Pancreas (tissue), 10 donors: Measurements from ENCODE around the gene MAP1LC3B. TPM values are rescaled to one million over a fixed set of nuclear protein-coding genes. Genes with fewer than 3 reads are reported as not detected.

Source experiments
- ATAC-seq, 4 donors: fragments of 200-7000 bp; cut with Tn5 transposase; one replicate each; pipeline versions ENCODE4 v1.8.0 to v1.9.1; 2020; ENCODE audit warnings: mild to moderate bottlenecking in 4 of 4, moderate library complexity in 4 of 4
- DNase-seq, 6 donors: peaks; one replicate each; pipeline ENCODE4 v3.0.0-alpha.2; 2020
- FAIRE-seq: peaks from 2 replicates; lab custom pipeline; 2012; peaks lifted over from hg19 to GRCh38; lab: Jason Lieb, UNC
- H3K27ac ChIP-seq, 4 donors: fragments of 200-600 bp; sonication (generic); 1 replicate in 3 of 4; 2 replicates in 1 of 4; pipeline versions ENCODE4 v1.5.0 to v1.8.0; 2020
- H3K27me3 ChIP-seq, 4 donors: fragments of 200-600 bp; one replicate each; pipeline ENCODE4 v1.8.0; 2021
- H3K36me3 ChIP-seq, 3 donors: fragments of 200-600 bp; sonication (generic) in 1 of 3; one replicate each; pipeline versions ENCODE4 v1.5.0 to v1.8.0; 2020 to 2021
- H3K4me1 ChIP-seq, 3 donors: fragments of 200-600 bp; one replicate each; pipeline ENCODE4 v1.8.0; 2021
- H3K4me3 ChIP-seq, 4 donors: fragments of 200-600 bp; sonication (generic) in 2 of 4; one replicate each; pipeline versions ENCODE4 v1.5.0 to v1.8.0; 2020 to 2021
- H3K9me3 ChIP-seq, 4 donors: fragments of 200-600 bp; one replicate each; pipeline ENCODE4 v1.8.0; 2021
- CTCF ChIP-seq, 4 donors: fragments of 200-600 bp; sonication (generic) in 3 of 4; IDR thresholded peaks; one replicate each; pipeline versions ENCODE4 v1.5.0 to v1.8.0; 2021; ENCODE audit warnings: antibody characterized with exemption in 4 of 4
- WGBS, 2 donors: extraction: QIAGEN DNeasy Blood & Tissue Kit; methylation state at CpG; one replicate each; pipeline ENCODE4 v1.1.7; 2013; 5-methylcytosine and 5-hydroxymethylcytosine counted together
- intact Hi-C, 3 donors: fragments of 100-400 bp; cut with DNase I; formaldehyde crosslinking; loops; one replicate each; pipeline versions ENCODE4 v1.11.1 to v1.14.2; 2022
- polyA plus RNA-seq, 2 donors: library from polyadenylated mRNA; stranded (reverse); fragments of 200-250 nt; gene quantifications; one replicate each; pipeline ENCODE4 v1.2.3, GENCODE V29; 2013
- total RNA-seq, 6 donors: library from RNA; stranded (reverse); fragmentation: NEBNext Ultra II Directional in 4 of 6; extraction: Animal tissue kit (Norgen Biotek cat#: 25700) in 4 of 6; gene quantifications; one replicate each; pipeline versions ENCODE4 v1.2.1 to v1.2.4, GENCODE V29; 2021 to 2023
- donor health status: healthy with polysubstance abuse.
- donor health status: DM: no; HTN: no; CAD: no; lungs with moderate emphysema.
- donor health status: DM: no; HTN: no; CAD: no.
- donor health status: control.
- donor health status: control.
- donor health status: Bipolar disorder and iron deficiency.
- donor health status: DM: yes; HTN: yes; CAD: no.
- donor health status: DM: no; HTN: no; CAD: no.
- donor health status: DM: no; HTN: no; CAD: no.
- donor health status: DM: yes; HTN: yes; CAD: no.

The MAP1LC3B gene
- total and polyA plus RNA-seq, 8 donors, result 13.9 to 35.1 (median 21.7) TPM

GRCh38 chr16:87347932-87348615 lies 44.1 kb upstream of the MAP1LC3B start:
- intact Hi-C loops, result no loop called here
- no peak for ATAC-seq
- Histone ChIP-seq H3K9me3 (no peaks in the 10 kb centered on the region), H3K36me3 (peaks cover 0 to 20% (median 2%) of the 10 kb centered on the region in 3 donors), H3K4me1 (no peaks in the 10 kb centered on the region), H3K4me3 (no peak overlapping the region), H3K27me3 (no peaks in the 10 kb centered on the region), H3K27ac (no peak overlapping the region)
- 94% methylated on average over 13 of the region's 13 CpGs for WGBS, 2 donors
- no peak for TF ChIP-seq CTCF (IDR thresholded peaks at IDR 0.05)
- DNase-seq, result no peak
- FAIRE-seq, result no peak

- Histone ChIP-seq H3K27me3 (no peaks in the 10 kb centered on the region), H3K4me1 (no peaks in the 10 kb centered on the region), H3K27ac (no peak overlapping the region), H3K4me3 (no peak overlapping the region), H3K9me3 (no peaks in the 10 kb centered on the region), H3K36me3 (peaks cover 0 to 14% (median 2%) of the 10 kb centered on the region in 3 donors)
- 91 to 92% methylated on average over 13 of the region's 13 CpGs for WGBS, 2 donors
- intact Hi-C loops, result no loop called here
- FAIRE-seq, result no peak
- no peak for TF ChIP-seq CTCF (IDR thresholded peaks at IDR 0.05)
- no peak for DNase-seq
- ATAC-seq, result no peak
These were observed 43.4 kb upstream of the MAP1LC3B start for GRCh38 chr16:87348616-87349157.

DNA sequence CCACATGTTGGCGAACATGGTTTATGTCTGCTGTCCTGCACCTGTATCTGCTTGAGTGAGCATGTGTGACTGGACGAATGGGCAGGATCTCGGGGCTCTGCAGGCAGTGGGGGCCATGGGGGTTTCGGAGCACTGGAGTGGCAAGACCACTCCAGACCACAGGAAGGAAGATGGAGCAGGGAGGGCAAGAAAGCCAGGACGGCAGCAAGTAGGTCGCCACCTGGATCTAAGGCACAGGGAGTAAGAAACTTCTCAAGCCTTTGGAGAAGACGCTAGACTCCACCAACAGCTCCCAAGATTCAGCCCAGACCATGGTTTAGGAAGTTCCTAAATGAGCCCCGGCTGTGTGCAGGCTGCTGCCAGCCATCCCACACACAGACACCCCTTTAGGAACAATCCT lies 42.1 kb upstream of the MAP1LC3B start:
- Histone ChIP-seq H3K9me3 (no peaks in the 10 kb centered on the region), H3K27me3 (no peaks in the 10 kb centered on the region), H3K27ac (no peak overlapping the region), H3K4me1 (no peaks in the 10 kb centered on the region), H3K36me3 (peaks cover 0 to 14% (median 2%) of the 10 kb centered on the region in 3 donors), H3K4me3 (no peak overlapping the region)
- DNase-seq (no peak), ATAC-seq (no peak), FAIRE-seq (no peak)
- WGBS, 2 donors, result 82 to 88% methylated on average over 8 of the region's 8 CpGs
- intact Hi-C loops, result no loop called here
- no peak for TF ChIP-seq CTCF (IDR thresholded peaks at IDR 0.05)

GRCh38 chr16:87350681-87351319 lies 41.3 kb upstream of the MAP1LC3B start:
- WGBS, 2 donors, result 84 to 86% methylated on average over 23 of the region's 23 CpGs
- Histone ChIP-seq H3K9me3 (no peaks in the 10 kb centered on the region), H3K27ac (no peak overlapping the region), H3K4me1 (no peaks in the 10 kb centered on the region), H3K27me3 (no peaks in the 10 kb centered on the region), H3K36me3 (peaks cover 0 to 10% (median 2%) of the 10 kb centered on the region in 3 donors), H3K4me3 (no peak overlapping the region)
- ATAC-seq (peak in 3 of 4 donors; percentile 16 to 45 (median 40)), DNase-seq (no peak), FAIRE-seq (no peak)
- no peak for TF ChIP-seq CTCF (IDR thresholded peaks at IDR 0.05)
- intact Hi-C loops, result no loop called here

DNA sequence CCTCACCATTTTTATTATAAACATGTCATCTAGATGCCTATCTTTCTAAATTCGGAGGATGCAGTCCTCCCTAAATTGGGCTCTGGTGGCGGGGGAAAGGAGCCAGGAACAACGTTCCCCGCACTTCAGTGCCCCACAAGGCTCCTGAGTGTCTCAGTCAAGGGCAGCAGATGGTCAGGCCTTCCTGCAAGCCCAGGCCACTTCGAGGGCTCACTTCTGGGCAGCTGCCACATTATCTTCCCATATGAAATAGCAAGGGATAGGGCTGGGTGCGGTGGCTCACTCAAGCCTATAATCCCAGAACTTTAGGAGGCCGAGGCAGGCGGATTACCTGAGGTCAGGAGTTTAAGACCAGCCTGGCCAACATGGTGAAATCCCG lies 40.8 kb upstream of the MAP1LC3B start:
- no peak overlapping the region for H3K27ac ChIP-seq
- intact Hi-C loops, result no loop called here
- DNase-seq (no peak), FAIRE-seq (no peak), ATAC-seq (no peak)
- H3K4me1 ChIP-seq, result no peaks in the 10 kb centered on the region
- 77% methylated on average over 9 of the region's 9 CpGs for WGBS, 2 donors
- H3K27me3 ChIP-seq, result no peaks in the 10 kb centered on the region
- H3K9me3 ChIP-seq, result no peaks in the 10 kb centered on the region
- no peak for TF ChIP-seq CTCF (IDR thresholded peaks at IDR 0.05)
- H3K4me3 ChIP-seq, result no peak overlapping the region
- H3K36me3 ChIP-seq, result peaks cover 0 to 5% (median 0%) of the 10 kb centered on the region in 3 donors
